Pancreas (tissue), 10 donors: Measurements from ENCODE around the gene TIMP3. TPM values are rescaled to one million over a fixed set of nuclear protein-coding genes. Genes with fewer than 3 reads are reported as not detected.

ENCODE experiments used
- ATAC-seq, 4 donors: fragments of 200-7000 bp; cut with Tn5 transposase; one replicate each; pipeline versions ENCODE4 v1.8.0 to v1.9.1; 2020; ENCODE audit warnings: mild to moderate bottlenecking in 4 of 4, moderate library complexity in 4 of 4
- DNase-seq, 6 donors: peaks; one replicate each; pipeline ENCODE4 v3.0.0-alpha.2; 2020
- FAIRE-seq: peaks from 2 replicates; lab custom pipeline; 2012; peaks lifted over from hg19 to GRCh38; lab: Jason Lieb, UNC
- H3K27ac ChIP-seq, 4 donors: fragments of 200-600 bp; sonication (generic); 1 replicate in 3 of 4; 2 replicates in 1 of 4; pipeline versions ENCODE4 v1.5.0 to v1.8.0; 2020
- H3K27me3 ChIP-seq, 4 donors: fragments of 200-600 bp; one replicate each; pipeline ENCODE4 v1.8.0; 2021
- H3K36me3 ChIP-seq, 3 donors: fragments of 200-600 bp; sonication (generic) in 1 of 3; one replicate each; pipeline versions ENCODE4 v1.5.0 to v1.8.0; 2020 to 2021
- H3K4me1 ChIP-seq, 3 donors: fragments of 200-600 bp; one replicate each; pipeline ENCODE4 v1.8.0; 2021
- H3K4me3 ChIP-seq, 4 donors: fragments of 200-600 bp; sonication (generic) in 2 of 4; one replicate each; pipeline versions ENCODE4 v1.5.0 to v1.8.0; 2020 to 2021
- H3K9me3 ChIP-seq, 4 donors: fragments of 200-600 bp; one replicate each; pipeline ENCODE4 v1.8.0; 2021
- WGBS, 2 donors: extraction: QIAGEN DNeasy Blood & Tissue Kit; methylation state at CpG; one replicate each; pipeline ENCODE4 v1.1.7; 2013; 5-methylcytosine and 5-hydroxymethylcytosine counted together
- intact Hi-C, 3 donors: fragments of 100-400 bp; cut with DNase I; formaldehyde crosslinking; loops; one replicate each; pipeline versions ENCODE4 v1.11.1 to v1.14.2; 2022
- polyA plus RNA-seq, 2 donors: library from polyadenylated mRNA; stranded (reverse); fragments of 200-250 nt; gene quantifications; one replicate each; pipeline ENCODE4 v1.2.3, GENCODE V29; 2013
- total RNA-seq, 6 donors: library from RNA; stranded (reverse); fragmentation: NEBNext Ultra II Directional in 4 of 6; extraction: Animal tissue kit (Norgen Biotek cat#: 25700) in 4 of 6; gene quantifications; one replicate each; pipeline versions ENCODE4 v1.2.1 to v1.2.4, GENCODE V29; 2021 to 2023
- TF ChIP-seq, protein P1 (sequence below), 4 donors: fragments of 200-600 bp; sonication (generic) in 3 of 4; IDR thresholded peaks; one replicate each; pipeline versions ENCODE4 v1.5.0 to v1.8.0; 2021; ENCODE audit warnings: antibody characterized with exemption in 4 of 4
- donor health status: healthy with polysubstance abuse.
- donor health status: DM: no; HTN: no; CAD: no; lungs with moderate emphysema.
- donor health status: DM: no; HTN: no; CAD: no.
- donor health status: control.
- donor health status: control.
- donor health status: Bipolar disorder and iron deficiency.
- donor health status: DM: yes; HTN: yes; CAD: no.
- donor health status: DM: no; HTN: no; CAD: no.
- donor health status: DM: no; HTN: no; CAD: no.
- donor health status: DM: yes; HTN: yes; CAD: no.

The TIMP3 gene
- total and polyA plus RNA-seq, 8 donors: 14.0 to 87.0 (median 48.2) TPM

DNA sequence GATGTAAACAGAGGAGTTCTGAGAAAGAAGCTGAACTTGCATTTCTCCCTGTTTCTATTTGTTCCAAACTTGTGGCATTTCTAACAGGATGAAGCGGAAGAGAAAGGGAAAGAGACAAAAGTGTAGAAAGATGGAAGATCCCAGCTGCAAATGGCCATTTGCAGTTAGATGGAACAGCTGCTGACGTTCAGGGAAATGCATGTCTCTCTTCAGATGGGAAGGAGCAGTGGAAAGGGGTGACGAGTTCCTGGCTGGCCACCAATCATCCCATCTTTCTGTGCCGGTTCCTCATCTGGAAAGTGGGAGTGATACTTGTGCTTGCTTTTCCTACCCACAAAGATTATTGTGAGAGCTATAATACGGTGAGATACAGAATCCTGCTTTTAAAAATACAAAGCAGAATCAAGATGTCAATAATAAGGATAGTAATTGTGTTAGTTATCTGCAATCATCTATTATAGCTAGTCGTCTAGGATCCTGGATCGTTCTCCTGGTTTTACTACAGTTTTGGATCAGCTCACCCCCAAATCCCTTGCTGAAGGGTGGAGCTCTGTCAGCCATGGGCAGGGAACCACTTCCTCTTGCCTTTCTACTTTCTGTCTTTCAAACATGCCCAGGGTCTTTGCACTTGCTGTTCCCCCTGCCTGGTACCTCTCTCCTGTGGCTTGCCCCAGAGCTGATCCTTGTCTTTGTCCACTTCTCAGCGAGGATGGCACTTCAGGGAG, 1.2 kb upstream of the TIMP3 start:
- no peaks in the 10 kb centered on the region for H3K36me3 ChIP-seq
- no peak overlapping the region for H3K27ac ChIP-seq
- H3K4me1 ChIP-seq: peaks cover 0 to 4% (median 0%) of the 10 kb centered on the region in 3 donors
- H3K9me3 ChIP-seq: no peaks in the 10 kb centered on the region
- TF ChIP-seq, protein P1, sequence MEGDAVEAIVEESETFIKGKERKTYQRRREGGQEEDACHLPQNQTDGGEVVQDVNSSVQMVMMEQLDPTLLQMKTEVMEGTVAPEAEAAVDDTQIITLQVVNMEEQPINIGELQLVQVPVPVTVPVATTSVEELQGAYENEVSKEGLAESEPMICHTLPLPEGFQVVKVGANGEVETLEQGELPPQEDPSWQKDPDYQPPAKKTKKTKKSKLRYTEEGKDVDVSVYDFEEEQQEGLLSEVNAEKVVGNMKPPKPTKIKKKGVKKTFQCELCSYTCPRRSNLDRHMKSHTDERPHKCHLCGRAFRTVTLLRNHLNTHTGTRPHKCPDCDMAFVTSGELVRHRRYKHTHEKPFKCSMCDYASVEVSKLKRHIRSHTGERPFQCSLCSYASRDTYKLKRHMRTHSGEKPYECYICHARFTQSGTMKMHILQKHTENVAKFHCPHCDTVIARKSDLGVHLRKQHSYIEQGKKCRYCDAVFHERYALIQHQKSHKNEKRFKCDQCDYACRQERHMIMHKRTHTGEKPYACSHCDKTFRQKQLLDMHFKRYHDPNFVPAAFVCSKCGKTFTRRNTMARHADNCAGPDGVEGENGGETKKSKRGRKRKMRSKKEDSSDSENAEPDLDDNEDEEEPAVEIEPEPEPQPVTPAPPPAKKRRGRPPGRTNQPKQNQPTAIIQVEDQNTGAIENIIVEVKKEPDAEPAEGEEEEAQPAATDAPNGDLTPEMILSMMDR (IDR thresholded peaks at IDR 0.05): no peak
- FAIRE-seq (no peak), DNase-seq (no peak), ATAC-seq (no peak)
- 55 to 60% methylated on average over 8 of the region's 8 CpGs for WGBS, 2 donors
- no peak overlapping the region for H3K4me3 ChIP-seq
- intact Hi-C loops: loop anchor here in 1 of 3 donors (5.0 kb wide), 1 partner anchor 143 kb away; no protein-coding TSS in a partner anchor
- peaks cover 0 to 5% (median 0%) of the 10 kb centered on the region in 4 donors for H3K27me3 ChIP-seq

- TF ChIP-seq, protein P1 (IDR thresholded peaks at IDR 0.05): no peak
- intact Hi-C loops: loop anchor here in 1 of 3 donors (5.0 kb wide), 1 partner anchor 144 kb away; no protein-coding TSS in a partner anchor
- peak in 1 of 6 donors; percentile 68 for DNase-seq
These were observed 440 bp upstream of the TIMP3 start for GRCh38 chr22:32800994-32801536.

GRCh38 chr22:32802237-32802765, 796 bp downstream of the TIMP3 start:
- Histone ChIP-seq H3K4me1 (peaks cover 0 to 4% (median 0%) of the 10 kb centered on the region in 3 donors), H3K9me3 (no peaks in the 10 kb centered on the region), H3K36me3 (no peaks in the 10 kb centered on the region), H3K27me3 (peaks cover 0 to 5% (median 0%) of the 10 kb centered on the region in 4 donors), H3K4me3 (peak overlapping the region in 3 of 4 donors; percentile 20 to 44 (median 35)), H3K27ac (no peak overlapping the region)
- FAIRE-seq (no peak), DNase-seq (no peak), ATAC-seq (no peak)
- WGBS, 2 donors: 9 to 11% methylated on average over 15 of the region's 15 CpGs
- intact Hi-C loops: loop anchor here in 1 of 3 donors (5.0 kb wide), 1 partner anchor 145 kb away; no protein-coding TSS in a partner anchor
- TF ChIP-seq, protein P1 (IDR thresholded peaks at IDR 0.05): no peak

More at GRCh38 chr22:32800994-32801536, 440 bp upstream of the TIMP3 start:
- Histone ChIP-seq H3K36me3 (no peaks in the 10 kb centered on the region), H3K9me3 (no peaks in the 10 kb centered on the region), H3K27me3 (peaks cover 0 to 5% (median 0%) of the 10 kb centered on the region in 4 donors), H3K4me1 (peaks cover 0 to 4% (median 0%) of the 10 kb centered on the region in 3 donors), H3K27ac (peak overlapping the region in 1 of 4 donors; percentile 23), H3K4me3 (peak overlapping the region in 3 of 4 donors; percentile 20 to 44 (median 35))
- FAIRE-seq: no peak
- 9 to 15% methylated on average over 8 to 21 of the region's 21 CpGs for WGBS, 2 donors
- ATAC-seq: peak in 2 of 4 donors; percentile 7 to 10

GRCh38 chr22:32803020-32803737, 1.7 kb downstream of the TIMP3 start:
- WGBS, 2 donors: 51 to 55% methylated on average over 7 of the region's 7 CpGs
- Histone ChIP-seq H3K9me3 (no peaks in the 10 kb centered on the region), H3K4me1 (peaks cover 0 to 4% (median 0%) of the 10 kb centered on the region in 3 donors), H3K27ac (no peak overlapping the region), H3K36me3 (no peaks in the 10 kb centered on the region), H3K27me3 (peaks cover 0 to 5% (median 0%) of the 10 kb centered on the region in 4 donors), H3K4me3 (peak overlapping the region in 2 of 4 donors; percentile 35 to 44)
- FAIRE-seq (no peak), ATAC-seq (peak in 1 of 4 donors; percentile 9), DNase-seq (no peak)
- TF ChIP-seq, protein P1 (IDR thresholded peaks at IDR 0.05): no peak
- intact Hi-C loops: loop anchor here in 1 of 3 donors (5.0 kb wide), 1 partner anchor 146 kb away; no protein-coding TSS in a partner anchor
